HepG2 (cell line): Measurements from ENCODE around the gene WNT5B. TPM values are rescaled to one million over a fixed set of nuclear protein-coding genes. Genes with fewer than 3 reads are reported as not detected.

Experiments used
- ATAC-seq: fragments of 200-7000 bp; cut with Tn5 transposase; 3 replicates; pipeline ENCODE4 v1.9.1; 2020; ENCODE audit warnings: mild to moderate bottlenecking, moderate library complexity
- BruUV-seq: library from RNA; stranded (reverse); fragments of 400-500 nt; replicated peaks from 2 replicates; lab custom pipeline; 2021; lab: Mats Ljungman, UMichigan
- CTCF ChIA-PET: fragments of 300-600 bp; formaldehyde crosslinking; extraction: SDS; loops from one replicate; lab custom pipeline; 2021; ENCODE audit warnings: low total read pairs, inconsistent platforms, low intra/inter-chr PET ratio; lab: Yijun Ruan, JAX
- POLR2A ChIA-PET: fragments of 350-600 bp; sonication (Branson Sonifier 250); formaldehyde crosslinking; loops from one replicate; lab custom pipeline; 2020; ENCODE audit warnings: antibody characterized with exemption, inconsistent platforms; lab: Yijun Ruan, JAX
- DNase-seq: peaks from one replicate; pipeline ENCODE4 v3.0.0-alpha.2; 2015; ENCODE audit warnings: low spot score
- FAIRE-seq: peaks from 3 replicates; lab custom pipeline; 2011; peaks lifted over from hg19 to GRCh38; lab: Jason Lieb, UNC
- H2AFZ ChIP-seq: one replicate; pipeline ENCODE4 v1.6.1; 2011; ENCODE audit warnings: low read length, inconsistent platforms
- H3K27ac ChIP-seq: fragments of 300-600 bp; 3 replicates; pipeline ENCODE4 v1.8.0; 2011; ENCODE audit warnings: mixed run types, mild to moderate bottlenecking, mixed read lengths, low read length, inconsistent platforms; ENCODE audit not compliant: insufficient read depth; ENCODE audit errors: extremely low read length
- H3K27me3 ChIP-seq, 2 experiments: fragments of 200-600 bp in 1 of 2; 2 replicates in 1 of 2; 3 replicates in 1 of 2; pipeline versions ENCODE4 v1.6.0 to v1.8.0; 2011; ENCODE audit warnings: low read length in 2 of 2, mild to moderate bottlenecking in 2 of 2, moderate library complexity in 2 of 2, inconsistent platforms in 1 of 2; ENCODE audit not compliant: insufficient read depth in 2 of 2, control insufficient read depth in 1 of 2
- H3K36me3 ChIP-seq, 2 experiments: fragments of 200-600 bp in 1 of 2; replicated peaks in 1 of 2; 2 replicates in 1 of 2; 3 replicates in 1 of 2; pipeline versions ENCODE4 v1.5.1 to v1.8.0; 2011; ENCODE audit warnings: low read length in 2 of 2, inconsistent platforms in 1 of 2; ENCODE audit not compliant: insufficient read depth in 2 of 2, control insufficient read depth in 1 of 2
- H3K4me1 ChIP-seq: 2 replicates; pipeline ENCODE4 v1.5.1; 2012; ENCODE audit warnings: low read length, inconsistent platforms; ENCODE audit not compliant: insufficient read depth
- H3K4me2 ChIP-seq: 2 replicates; pipeline ENCODE4 v1.6.0; 2011; ENCODE audit warnings: low read depth, low read length, inconsistent platforms
- H3K4me3 ChIP-seq, 3 experiments: fragments of 200-600 bp in 1 of 3; sonication (generic), shearing (Covaris generic) in 1 of 3; replicated peaks in 1 of 3; 2 replicates each; pipeline ENCODE4 v1.5.1; 2011 to 2016; ENCODE audit warnings: low read length in 3 of 3, inconsistent platforms in 2 of 3, low read depth in 2 of 3, mild to moderate bottlenecking in 2 of 3, control low read depth in 1 of 3, mixed read lengths in 1 of 3; ENCODE audit not compliant: insufficient read depth in 1 of 3
- H3K79me2 ChIP-seq: one replicate; pipeline ENCODE4 v1.6.1; 2011; ENCODE audit warnings: low read length, inconsistent platforms; ENCODE audit not compliant: insufficient read depth
- H3K9ac ChIP-seq: 2 replicates; pipeline ENCODE4 v1.6.0; 2011; ENCODE audit warnings: mild to moderate bottlenecking, low read depth, low read length, inconsistent platforms; ENCODE audit not compliant: insufficient read depth
- H3K9me3 ChIP-seq: 2 replicates; pipeline ENCODE4 v1.5.1; 2012; ENCODE audit warnings: mild to moderate bottlenecking, low read length
- H4K20me1 ChIP-seq: 2 replicates; pipeline ENCODE4 v1.6.0; 2011; ENCODE audit warnings: inconsistent platforms, mild to moderate bottlenecking, low read length, moderate library complexity; ENCODE audit not compliant: insufficient read depth
- ARID4A ChIP-seq: sonication (generic); formaldehyde crosslinking; IDR thresholded peaks from 2 replicates; pipeline ENCODE4 v1.5.0; 2020; ENCODE audit warnings: mild to moderate bottlenecking, missing genetic modification reagents, borderline replicate concordance
- ATF7 ChIP-seq, 2 experiments: fragments of 450-650 bp in 1 of 2; sonication (generic) in 1 of 2; formaldehyde crosslinking in 1 of 2; IDR thresholded peaks; 2 replicates each; pipeline versions ENCODE4 v1.4.0 to v1.6.1; 2016 to 2020; ENCODE audit warnings: antibody characterized with exemption in 1 of 2, mild to moderate bottlenecking in 1 of 2, missing genetic modification reagents in 1 of 2
- CHCHD3 ChIP-seq: sonication (generic); formaldehyde crosslinking; IDR thresholded peaks from 2 replicates; pipeline ENCODE4 v1.8.0; 2022; ENCODE audit warnings: mild to moderate bottlenecking, missing genetic modification reagents, moderate library complexity
- GTF2F1 ChIP-seq: fragments of 150-350 bp; IDR thresholded peaks from 2 replicates; pipeline ENCODE4 v1.6.1; 2014; ENCODE audit warnings: low read length
- LRRFIP1 ChIP-seq: sonication (generic); formaldehyde crosslinking; conservative IDR thresholded peaks from 2 replicates; pipeline ENCODE4 v1.4.0; 2020; ENCODE audit warnings: missing genetic modification reagents
- MED8 ChIP-seq: sonication (generic); formaldehyde crosslinking; IDR thresholded peaks from 2 replicates; pipeline ENCODE4 v1.8.1; 2023; ENCODE audit warnings: mild to moderate bottlenecking, missing genetic modification reagents; ENCODE audit not compliant: insufficient replicate concordance
- NFIB ChIP-seq: sonication (generic); formaldehyde crosslinking; IDR thresholded peaks from 2 replicates; pipeline ENCODE4 v1.9.0; 2021; ENCODE audit warnings: missing genetic modification reagents, mild to moderate bottlenecking, borderline replicate concordance
- ZNF451 ChIP-seq: sonication (generic); formaldehyde crosslinking; IDR thresholded peaks from 2 replicates; pipeline ENCODE4 v1.5.0; 2020; ENCODE audit warnings: mild to moderate bottlenecking, missing genetic modification reagents
- ZNF501 ChIP-seq: sonication (generic); formaldehyde crosslinking; IDR thresholded peaks from 2 replicates; pipeline ENCODE4 v1.5.1; 2020; ENCODE audit warnings: mild to moderate bottlenecking, moderate library complexity, missing genetic modification reagents
- ZNF589 ChIP-seq: sonication (generic); formaldehyde crosslinking; conservative IDR thresholded peaks from 2 replicates; pipeline ENCODE4 v1.8.0; 2022; ENCODE audit warnings: mild to moderate bottlenecking, moderate library complexity, missing genetic modification reagents
- ZNF737 ChIP-seq: sonication (generic); formaldehyde crosslinking; IDR thresholded peaks from 2 replicates; pipeline ENCODE4 v1.5.0; 2020; ENCODE audit warnings: missing genetic modification reagents, mild to moderate bottlenecking, borderline replicate concordance
- ZZZ3 ChIP-seq: sonication (generic); formaldehyde crosslinking; IDR thresholded peaks from 2 replicates; pipeline ENCODE4 v1.4.0; 2020; ENCODE audit warnings: missing genetic modification reagents, mild to moderate bottlenecking, borderline replicate concordance
- WGBS: methylation state at CpG from one replicate; pipeline ENCODE4 v1.1.6; 2017; ENCODE audit warnings: low lambda C conversion rate; 5-methylcytosine and 5-hydroxymethylcytosine counted together
- in situ Hi-C: cut with HindIII; loops from 2 replicates; pipeline ENCODE4 v1.10.0; 2017; ENCODE audit warnings: low pct_unique_long_range_greater_than_20kb; ENCODE audit not compliant: extremely low pct_ligation_motif_present
- intact Hi-C: fragments of 100-400 bp; cut with micrococcal nuclease; formaldehyde crosslinking; loops from one replicate; pipeline ENCODE4 v1.10.0; 2022; ENCODE audit not compliant: unreplicated experiment
- polyA plus RNA-seq, 8 experiments: library from polyadenylated mRNA; depleted of rRNA in 3 of 8; stranded (reverse) in 7 of 8; unstranded in 1 of 8; fragments of >200 nt; fragmentation: Illumina TruSeq in 4 of 8; extraction: Trizol in 4 of 8; gene quantifications; 2 replicates each; pipeline versions ENCODE4 v1.2.1 to v1.2.3, GENCODE V29; 2011 to 2016; ENCODE audit warnings: low read depth in 4 of 8, missing spikeins in 1 of 8, mixed read lengths in 1 of 8; ENCODE audit not compliant: insufficient read depth in 1 of 8
- total RNA-seq, 5 experiments: library from RNA; depleted of rRNA; stranded (reverse); fragments of >200 nt; fragmentation: Illumina TruSeq; extraction: Trizol; gene quantifications; 2 replicates each; pipeline ENCODE4 v1.2.3, GENCODE V29; 2016; ENCODE audit warnings: low read depth in 1 of 5
- TF ChIP-seq, protein P1 (sequence below): sonication (generic); formaldehyde crosslinking; IDR thresholded peaks from 2 replicates; pipeline ENCODE4; 2020; ENCODE audit warnings: missing genetic modification reagents, mild to moderate bottlenecking, borderline replicate concordance

WNT5B gene
- total and polyA plus RNA-seq, 2 of the 13 experiments (the other 11 are each of a cell fraction or from before 2014, with no cell fraction given), result 0.04 TPM; not detected in 1

- FAIRE-seq (no peak), ATAC-seq (no peak), DNase-seq (no peak)
- 61% methylated on average over 4 of the region's 4 CpGs for WGBS
- Histone ChIP-seq H3K27ac (no peak overlapping the region), H3K9ac (no peak overlapping the region), H3K4me2 (peak overlapping the region; percentile 78), H3K27me3 (peaks cover 0 to 4% of the 10 kb centered on the region in 2 experiments; a peak in 1 of 5 replicates), H4K20me1 (peaks cover 17% of the 10 kb centered on the region; the same call in 1 of the 2 replicates), H3K36me3 (no peaks in the 10 kb centered on the region), H3K4me3 (peak overlapping the region in 1 of 3 experiments; percentile 50; a peak in 2 of 6 replicates), H3K9me3 (no peaks in the 10 kb centered on the region), H3K79me2 (peaks cover 26% of the 10 kb centered on the region), H3K4me1 (peaks cover 52% of the 10 kb centered on the region), H2AFZ (no peak overlapping the region)
- in situ Hi-C loops, result loop anchor here (5.0 to 25.0 kb wide), 2 partner anchors 74 to 1029 kb away; no protein-coding TSS in a partner anchor
- TSS peak; percentile 55 for BruUV-seq
- POLR2A ChIA-PET, result no interaction called here
- intact Hi-C loops, result no loop called here
- CTCF ChIA-PET, result no interaction called here
- TF ChIP-seq ZNF451 (CRISPR knock-in tag) (no peak), MED8 (CRISPR knock-in tag) (no peak), GTF2F1 (no peak), ATF7 (IDR thresholded peaks at IDR 0.05) (no peak), ATF7 (CRISPR knock-in tag; IDR thresholded peaks at IDR 0.05) (no peak), ZNF501 (no peak), LRRFIP1 (CRISPR knock-in tag) (no peak), ZZZ3 (CRISPR knock-in tag) (no peak), ARID4A (no peak), ZNF737 (CRISPR knock-in tag) (no peak), NFIB (CRISPR knock-in tag) (no peak), CHCHD3 (CRISPR knock-in tag) (no peak), ZNF589 (no peak)
- TF ChIP-seq, protein P1, sequence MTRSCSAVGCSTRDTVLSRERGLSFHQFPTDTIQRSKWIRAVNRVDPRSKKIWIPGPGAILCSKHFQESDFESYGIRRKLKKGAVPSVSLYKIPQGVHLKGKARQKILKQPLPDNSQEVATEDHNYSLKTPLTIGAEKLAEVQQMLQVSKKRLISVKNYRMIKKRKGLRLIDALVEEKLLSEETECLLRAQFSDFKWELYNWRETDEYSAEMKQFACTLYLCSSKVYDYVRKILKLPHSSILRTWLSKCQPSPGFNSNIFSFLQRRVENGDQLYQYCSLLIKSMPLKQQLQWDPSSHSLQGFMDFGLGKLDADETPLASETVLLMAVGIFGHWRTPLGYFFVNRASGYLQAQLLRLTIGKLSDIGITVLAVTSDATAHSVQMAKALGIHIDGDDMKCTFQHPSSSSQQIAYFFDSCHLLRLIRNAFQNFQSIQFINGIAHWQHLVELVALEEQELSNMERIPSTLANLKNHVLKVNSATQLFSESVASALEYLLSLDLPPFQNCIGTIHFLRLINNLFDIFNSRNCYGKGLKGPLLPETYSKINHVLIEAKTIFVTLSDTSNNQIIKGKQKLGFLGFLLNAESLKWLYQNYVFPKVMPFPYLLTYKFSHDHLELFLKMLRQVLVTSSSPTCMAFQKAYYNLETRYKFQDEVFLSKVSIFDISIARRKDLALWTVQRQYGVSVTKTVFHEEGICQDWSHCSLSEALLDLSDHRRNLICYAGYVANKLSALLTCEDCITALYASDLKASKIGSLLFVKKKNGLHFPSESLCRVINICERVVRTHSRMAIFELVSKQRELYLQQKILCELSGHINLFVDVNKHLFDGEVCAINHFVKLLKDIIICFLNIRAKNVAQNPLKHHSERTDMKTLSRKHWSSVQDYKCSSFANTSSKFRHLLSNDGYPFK, result no peak
Observed at GRCh38 chr12:1591543-1591942, 37.5 kb upstream of the WNT5B start.
